Myometrial cell (primary cell): ENCODE data around the gene CLEC4D. TPM values are rescaled to one million over a fixed set of nuclear protein-coding genes. Genes with fewer than 3 reads are reported as not detected.

Experiments
- total RNA-seq: library from RNA; depleted of rRNA; stranded (reverse); fragments of >200 nt; gene quantifications from 2 replicates; pipeline ENCODE4 v1.2.3, GENCODE V29; 2015

The CLEC4D gene
- total RNA-seq = not detected in 2 replicates

DNA sequence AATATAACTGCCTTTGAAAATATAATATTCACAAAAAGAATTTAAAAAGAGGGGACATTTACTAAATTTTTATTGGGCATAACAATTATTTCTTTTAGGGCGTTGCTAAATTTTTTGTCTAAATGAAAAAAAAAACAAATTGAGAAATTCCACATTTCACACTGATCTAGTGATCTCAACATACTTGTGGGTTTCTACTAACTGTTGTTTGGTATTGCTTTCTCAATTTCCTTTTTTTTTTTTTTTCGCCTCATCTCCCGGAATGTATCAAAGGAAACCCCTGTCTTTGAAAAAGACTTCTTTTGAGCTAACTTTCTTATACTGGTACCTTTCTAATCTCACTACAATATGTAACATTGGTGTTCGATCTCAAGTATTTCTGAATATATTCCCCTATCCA lies at the start of gene CLEC4D:
TSS of gene CLEC4D (plus strand) at position 248 of the 400 bp plus-strand sequence. CDS start 230 bp downstream, outside the sequence.

DNA sequence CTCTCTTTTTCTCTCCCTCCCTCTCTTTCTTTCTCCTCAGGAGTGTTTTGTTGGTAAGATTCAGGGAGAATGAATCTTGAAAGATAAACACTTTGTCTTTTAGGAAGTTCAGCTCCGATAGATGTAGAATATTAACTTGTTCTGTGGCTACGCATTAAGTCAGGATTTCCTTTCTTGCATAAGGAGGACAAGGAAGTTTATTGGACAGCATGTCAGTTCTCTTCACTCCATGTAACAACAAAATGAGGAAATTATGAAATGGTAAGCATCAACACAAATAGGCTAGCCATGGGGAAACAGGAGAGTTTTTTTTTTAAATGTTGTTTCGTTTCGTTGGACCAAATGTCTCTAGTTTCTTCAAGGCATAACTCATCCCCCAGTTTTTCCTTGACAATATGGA lies 27.5 kb downstream of the CLEC4D start, which contains the start of gene CLEC4E:
TSS of gene CLEC4E (minus strand) at position 75 of the 400 bp plus-strand sequence. CDS start 108 bp downstream, outside the sequence.

Other genes with a start within 250 kb of the CLEC4D start
- not detected in 2 replicates for gene CLEC6A, start 57.5 kb upstream of the CLEC4D start, total RNA-seq
- gene CLEC4E, start 27.4 kb downstream of the CLEC4D start, total RNA-seq = not detected in 2 replicates
- not detected in 2 replicates for gene AICDA, start 99.4 kb downstream of the CLEC4D start, total RNA-seq
- 3.2 TPM in 2 replicates for gene MFAP5, start 149.3 kb downstream of the CLEC4D start, total RNA-seq
- 4.9 and 7.6 TPM in 2 replicates for gene RIMKLB, start 184.5 kb downstream of the CLEC4D start, total RNA-seq